Renal cortical epithelial cell (primary cell): ENCODE data around the gene CACNB2. TPM values are rescaled to one million over a fixed set of nuclear protein-coding genes. Genes with fewer than 3 reads are reported as not detected.
A peak's percentile ranks its signal among the peaks of the same experiment; 100 is the strongest.

ENCODE experiments used
- DNase-seq: peaks from one replicate; pipeline ENCODE4 v3.0.0-alpha.2; 2011; ENCODE audit warnings: low read depth
- total RNA-seq: library from RNA; depleted of rRNA; stranded (reverse); fragments of >200 nt; gene quantifications from 2 replicates; pipeline ENCODE4 v1.2.3, GENCODE V29; 2014

The CACNB2 gene
- total RNA-seq, 1 donor from 2014 or later: not detected

DNA sequence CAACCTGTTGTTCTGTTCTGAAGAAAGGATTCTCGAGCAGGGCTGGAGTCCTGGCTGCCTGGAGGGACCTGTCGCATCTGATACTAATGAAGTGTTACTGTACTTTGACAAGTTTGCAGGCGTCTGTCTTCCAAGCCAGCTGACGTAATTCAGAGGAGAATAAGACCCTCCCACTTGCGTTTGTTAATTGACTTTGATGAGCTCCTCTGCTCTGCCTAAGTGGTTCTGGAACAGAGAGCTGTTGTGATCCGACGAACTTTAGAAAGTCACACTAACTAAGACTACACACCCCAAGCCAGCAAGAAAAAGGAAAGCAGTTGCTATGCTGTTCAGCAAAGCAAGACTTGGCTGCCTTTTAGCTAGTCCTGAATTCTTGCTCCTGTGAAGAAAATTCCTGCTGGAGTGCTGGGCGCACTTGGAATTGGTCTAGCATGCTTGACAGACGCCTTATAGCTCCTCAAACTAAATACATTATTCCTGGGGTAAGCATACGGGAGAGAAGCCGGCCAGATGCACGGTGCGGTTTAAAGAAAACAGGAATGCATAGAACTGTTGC is 200.3 kb downstream of the CACNB2 start:
- peak; percentile 40 for DNase-seq

DNA sequence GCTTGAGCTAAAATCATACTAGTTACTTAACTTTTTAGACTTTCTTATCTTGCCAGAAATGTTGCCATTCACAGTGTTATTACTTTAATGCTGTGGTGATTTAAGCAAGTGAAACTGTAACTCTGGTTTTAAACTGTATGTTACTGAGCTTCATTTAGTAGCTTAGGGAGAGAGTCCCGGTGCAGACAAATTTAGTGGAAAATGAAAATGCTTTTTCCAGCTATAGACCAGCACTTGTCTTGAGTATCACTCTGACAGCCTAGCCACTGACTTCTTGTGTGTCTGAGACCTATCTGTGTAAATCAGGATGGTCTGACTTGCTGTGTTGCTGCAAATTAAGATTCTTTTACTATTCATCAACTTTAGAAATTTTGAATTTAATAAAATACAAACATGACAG is 200.8 kb downstream of the CACNB2 start:
- DNase-seq: no peak

GRCh38 chr10:18343573-18343972 is 203.3 kb downstream of the CACNB2 start:
- DNase-seq: no peak

DNA sequence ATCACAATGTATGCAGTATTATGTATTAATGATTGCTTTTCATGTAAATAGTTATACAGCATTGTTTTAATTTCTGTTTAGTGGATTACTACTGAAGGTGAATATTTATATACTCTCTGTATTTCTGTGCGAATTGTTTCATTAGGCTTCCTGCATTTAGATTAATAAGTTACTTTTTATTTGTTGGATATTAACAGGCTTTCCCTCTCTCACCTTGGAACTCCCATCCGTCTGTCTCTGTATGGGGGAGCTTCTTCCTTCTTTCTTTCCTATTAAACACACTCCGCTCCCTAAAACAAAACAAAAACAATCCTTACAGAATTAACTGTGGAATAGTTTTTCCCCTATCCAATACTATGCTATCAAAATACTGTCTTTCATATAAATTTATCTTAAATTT is 205.1 kb downstream of the CACNB2 start:
- DNase-seq: peak; percentile 62

GRCh38 chr10:18350340-18350739 is 210.1 kb downstream of the CACNB2 start:
- no peak for DNase-seq

GRCh38 chr10:18351421-18351820 is 211.2 kb downstream of the CACNB2 start:
- no peak for DNase-seq

DNA sequence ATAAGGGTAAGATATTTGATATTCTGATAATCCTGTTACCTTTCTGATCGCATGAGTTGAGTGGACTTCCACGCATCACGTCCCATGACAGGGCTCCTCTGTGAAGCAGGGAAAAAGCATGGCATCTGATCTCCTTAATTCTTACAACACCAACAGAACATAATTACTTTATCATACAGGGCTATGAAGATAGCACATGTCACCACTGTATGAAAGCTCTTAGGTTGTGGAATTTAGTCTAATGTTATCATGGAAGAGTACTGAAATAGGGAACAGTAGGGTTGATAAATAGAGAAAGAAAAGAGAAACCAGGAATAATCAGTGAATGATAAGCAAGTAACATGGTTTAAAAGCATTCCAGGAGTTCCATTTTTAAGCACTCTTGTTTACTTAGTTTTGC is 212.0 kb downstream of the CACNB2 start:
- DNase-seq: no peak

DNA sequence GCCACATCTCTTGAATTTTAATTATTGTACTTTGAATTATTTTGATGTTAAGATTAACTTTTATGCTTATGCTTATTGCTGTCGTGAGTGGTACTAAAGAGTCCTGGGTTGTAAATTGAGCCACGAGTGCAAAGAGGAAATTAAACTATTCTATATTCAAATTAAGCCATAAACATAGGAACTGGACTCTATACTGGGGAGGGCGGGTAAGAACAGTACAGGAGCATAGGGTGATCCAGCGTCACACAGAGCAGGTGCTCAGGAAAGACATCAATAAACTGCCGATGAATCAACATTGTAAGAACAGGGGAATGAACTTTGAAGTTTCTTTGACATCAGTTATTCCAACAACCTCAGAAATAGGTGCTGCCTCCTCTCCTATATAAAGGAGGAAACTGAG is 219.6 kb downstream of the CACNB2 start:
- DNase-seq: no peak

DNA sequence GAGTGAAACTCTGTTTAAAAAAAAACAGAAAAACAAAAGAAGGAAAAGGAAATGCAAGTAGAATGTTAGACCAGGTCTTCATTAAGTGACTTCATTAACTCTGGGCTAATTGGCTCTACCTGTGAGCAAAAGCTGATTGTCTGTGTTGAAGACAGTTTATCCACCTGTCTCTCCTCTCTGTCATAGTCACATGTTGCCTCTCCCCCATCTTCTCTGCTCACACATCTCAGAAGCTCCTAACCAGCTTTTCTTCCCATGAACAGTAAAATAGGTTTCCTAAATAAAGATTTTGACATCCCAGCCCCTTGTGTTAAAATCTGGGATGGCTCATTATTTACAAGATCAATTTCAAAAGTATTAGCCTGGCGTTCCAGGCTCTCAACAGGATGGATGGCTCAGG is 222.7 kb downstream of the CACNB2 start:
- no peak for DNase-seq

- no peak for DNase-seq
Measured at GRCh38 chr10:18364987-18365775, 225.0 kb downstream of the CACNB2 start.

DNA sequence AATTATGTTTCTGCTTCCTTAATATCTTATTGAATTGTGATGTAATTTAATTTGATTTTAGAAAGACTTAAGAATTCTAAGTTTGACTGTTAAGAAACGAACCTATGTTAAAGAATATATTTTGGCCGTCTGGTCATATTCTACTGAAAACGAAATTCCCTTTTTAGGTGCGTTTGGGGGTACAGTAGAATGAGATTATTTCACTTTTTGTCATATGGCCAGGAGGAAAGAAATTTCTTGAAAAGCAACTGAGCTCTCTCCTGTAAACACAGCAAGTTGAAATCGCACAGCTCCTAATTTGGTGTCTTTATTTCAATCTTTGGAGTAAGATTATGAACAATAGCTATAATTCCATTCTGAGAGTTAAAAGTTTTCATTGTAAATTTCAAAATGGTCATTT is 227.6 kb downstream of the CACNB2 start:
- DNase-seq: no peak

- no peak for DNase-seq
Measured at GRCh38 chr10:18368273-18368672, 228.0 kb downstream of the CACNB2 start.

DNA sequence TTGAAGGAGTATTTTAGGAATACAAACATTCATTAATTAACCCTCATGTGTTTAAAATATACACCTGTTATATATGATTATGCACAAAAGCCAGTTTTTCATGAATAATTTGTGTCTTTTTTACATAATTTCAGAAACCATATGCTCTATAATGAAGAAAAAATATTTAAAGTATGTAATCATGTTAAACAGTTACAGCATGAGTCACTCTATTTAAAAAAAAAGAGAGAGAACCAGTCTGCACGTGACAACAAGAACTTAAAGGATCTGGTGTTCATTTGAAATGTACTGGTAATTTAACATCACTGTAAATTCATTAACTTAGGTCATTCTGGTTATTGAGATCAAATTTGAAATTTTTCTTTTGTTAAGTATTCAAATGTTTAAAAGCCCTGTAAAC is 228.5 kb downstream of the CACNB2 start:
- no peak for DNase-seq

DNA sequence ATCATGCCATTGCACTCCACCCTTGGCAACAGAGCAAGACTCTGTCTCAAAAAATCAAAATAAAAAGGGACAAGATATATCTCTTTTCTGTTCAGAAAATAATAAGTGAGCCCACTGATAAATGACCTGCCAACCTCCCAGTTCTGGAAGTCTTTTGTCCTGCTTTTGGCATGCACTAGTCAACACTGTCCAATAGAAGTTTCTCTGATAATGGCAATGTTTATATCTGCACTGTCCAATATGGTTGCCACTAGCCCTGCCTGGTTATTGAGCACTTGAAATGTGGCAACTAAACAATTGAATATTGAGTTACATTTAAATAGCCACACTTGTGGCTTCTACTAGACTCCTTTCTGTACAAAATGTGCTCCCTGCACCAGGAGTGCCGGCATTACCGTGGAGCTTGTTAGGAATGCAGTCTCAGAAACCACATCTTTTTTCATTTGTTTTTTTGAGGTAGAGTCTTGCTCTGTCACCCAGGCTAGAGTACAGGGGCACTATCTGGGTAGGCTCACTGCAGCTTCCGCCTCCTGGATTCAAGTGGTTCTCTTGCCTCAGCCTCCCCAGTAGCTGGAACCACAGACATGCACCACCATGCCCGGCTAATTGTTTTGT is 229.7 kb downstream of the CACNB2 start:
- DNase-seq: no peak

DNA sequence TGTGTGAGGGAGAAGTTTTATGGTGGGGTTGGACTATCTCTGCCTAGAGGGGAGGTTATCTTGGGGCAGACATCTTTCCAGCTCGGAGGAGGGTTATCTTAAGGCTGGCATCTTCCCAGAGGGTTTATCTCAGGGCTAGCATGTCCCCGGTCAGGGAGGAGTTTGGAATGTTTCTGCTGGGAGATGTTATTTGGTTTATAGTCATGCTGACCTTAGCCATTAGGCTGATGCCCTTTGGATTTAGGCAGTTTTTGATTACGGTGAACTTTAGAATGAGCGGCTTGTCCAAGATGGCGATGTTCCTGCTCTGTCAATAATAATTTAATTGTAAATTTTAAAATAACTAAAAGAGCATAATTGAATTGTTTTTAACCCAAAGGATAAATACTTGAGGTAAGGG is 236.4 kb downstream of the CACNB2 start:
- no peak for DNase-seq

- no peak for DNase-seq
Measured at GRCh38 chr10:18377898-18378297, 237.7 kb downstream of the CACNB2 start.

GRCh38 chr10:18378766-18379165 is 238.5 kb downstream of the CACNB2 start:
- no peak for DNase-seq

GRCh38 chr10:18381679-18382078 is 241.5 kb downstream of the CACNB2 start:
- DNase-seq: no peak

DNA sequence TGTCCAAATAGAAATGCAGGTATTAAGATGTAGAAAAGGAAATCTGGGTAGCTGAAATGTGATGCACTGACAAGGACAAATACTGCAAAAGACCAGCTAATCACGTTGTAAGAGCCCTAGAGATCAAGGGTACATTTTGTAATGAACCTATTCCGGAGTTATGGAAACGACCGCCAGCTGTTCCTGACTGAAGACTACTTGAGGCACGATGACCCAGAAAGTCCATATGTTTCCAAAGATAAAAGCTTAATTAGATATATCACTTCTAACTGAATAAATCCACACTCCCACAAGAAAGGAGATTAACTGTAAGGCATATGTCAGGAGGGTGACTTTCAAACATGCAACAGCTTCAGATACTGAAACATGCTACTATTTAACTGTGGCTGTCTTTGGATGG is 257.7 kb downstream of the CACNB2 start:
- no peak for DNase-seq

DNA sequence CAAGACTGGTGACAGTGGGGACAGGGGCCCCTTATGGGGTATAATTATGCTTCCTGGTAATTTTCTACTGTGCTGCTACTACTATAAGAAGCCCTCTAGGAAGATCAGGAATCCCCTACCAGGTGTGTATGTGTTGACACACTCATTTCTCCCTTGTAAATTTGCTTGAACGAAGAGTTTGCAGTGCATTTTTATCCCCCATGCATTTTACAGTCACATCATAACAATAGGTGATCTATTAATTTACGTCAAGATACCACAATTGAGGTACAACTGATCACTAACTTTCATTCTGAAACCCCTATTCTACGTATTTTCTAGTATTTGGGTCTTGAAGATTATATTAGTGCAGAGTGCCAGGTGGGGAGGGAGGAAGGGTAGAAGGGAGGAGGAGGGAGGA is 258.9 kb downstream of the CACNB2 start:
- no peak for DNase-seq

DNA sequence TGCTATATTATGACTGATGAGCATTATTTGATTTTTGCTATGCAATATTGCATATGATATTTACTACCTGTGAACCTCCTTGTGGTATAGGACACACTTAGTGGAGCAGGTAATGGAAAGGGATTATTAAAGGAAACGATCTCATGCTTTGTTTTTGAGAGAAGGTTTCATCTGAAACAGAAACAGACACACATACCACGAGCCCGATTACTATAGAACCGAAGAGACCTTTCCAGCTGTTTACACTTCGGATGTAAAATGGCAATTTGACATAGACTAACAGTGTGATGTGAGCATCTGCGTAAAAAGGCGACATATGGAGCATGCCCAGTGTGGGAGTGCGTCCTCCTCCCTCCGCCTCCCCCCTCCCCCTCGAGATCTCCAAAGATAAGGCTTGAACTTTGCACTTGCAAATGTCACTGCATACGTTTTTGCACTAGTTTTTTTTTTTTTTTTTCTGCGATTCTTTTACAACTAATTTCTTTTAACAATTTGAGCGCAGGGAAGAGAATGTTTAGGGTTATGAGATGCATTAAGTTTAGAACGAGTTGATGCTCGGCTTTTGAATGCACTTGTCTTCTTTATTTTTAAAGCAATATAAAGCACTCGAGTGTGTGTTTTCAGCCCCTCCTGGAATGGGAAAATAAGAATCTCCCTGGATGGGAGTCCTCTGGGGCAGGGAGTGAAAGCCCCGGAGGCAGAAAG is 260.1 kb downstream of the CACNB2 start:
- DNase-seq: no peak

DNA sequence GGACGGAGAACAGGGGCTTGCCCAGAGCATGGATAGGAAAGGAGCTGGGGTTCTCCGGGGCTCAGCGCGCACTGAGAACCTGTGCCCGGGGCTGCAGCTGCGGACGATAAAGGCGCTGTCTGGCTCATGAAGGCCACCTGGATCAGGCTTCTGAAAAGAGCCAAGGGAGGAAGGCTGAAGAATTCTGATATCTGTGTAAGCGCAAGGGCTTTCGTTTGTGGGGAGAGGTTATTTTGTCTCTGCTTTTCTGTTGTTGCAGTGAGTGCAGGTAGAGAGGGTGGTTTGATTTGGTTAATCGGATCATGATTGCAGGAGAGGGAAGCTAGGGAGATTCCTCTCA is 260.7 kb downstream of the CACNB2 start:
- DNase-seq: no peak
